H54 (cell line): Measurements from ENCODE around the gene RTN4R.
A peak's percentile ranks its signal among the peaks of the same experiment; 100 is the strongest.

Experiments
- DNase-seq: peaks from one replicate; pipeline ENCODE4 v3.0.0; 2011; ENCODE audit warnings: low spot score, mixed read lengths; ENCODE audit not compliant: insufficient read length
- FAIRE-seq: peaks from 3 replicates; lab custom pipeline; 2011; peaks lifted over from hg19 to GRCh38; lab: Jason Lieb, UNC
- POLR2A ChIP-seq: IDR thresholded peaks from 2 replicates; pipeline ENCODE4 v1.6.1; 2011; ENCODE audit warnings: low read depth, mild to moderate bottlenecking, low read length

Gene RTN4R

GRCh38 chr22:20224917-20225692, 43.0 kb downstream of the RTN4R start:
- DNase-seq (no peak), FAIRE-seq (no peak)
- TF ChIP-seq POLR2A: 0 out of 2 replicates have a peak, but pooled peaks have one; percentile 1

- FAIRE-seq (no peak), DNase-seq (no peak)
- no peak for TF ChIP-seq POLR2A
Measured at GRCh38 chr22:20224256-20224626, 43.9 kb downstream of the RTN4R start.

GRCh38 chr22:20223421-20224255, 44.5 kb downstream of the RTN4R start:
- no peak for DNase-seq
- FAIRE-seq: no peak
- no peak for TF ChIP-seq POLR2A

- FAIRE-seq (no peak), DNase-seq (no peak)
- no peak for TF ChIP-seq POLR2A
Measured at GRCh38 chr22:20222764-20223420, 45.2 kb downstream of the RTN4R start.

- FAIRE-seq (no peak), DNase-seq (no peak)
- TF ChIP-seq POLR2A: no peak
Measured at GRCh38 chr22:20221421-20222340, 46.4 kb downstream of the RTN4R start.

GRCh38 chr22:20220629-20221026, 47.5 kb downstream of the RTN4R start:
- no peak for FAIRE-seq
- DNase-seq: no peak
- no peak for TF ChIP-seq POLR2A

- DNase-seq: no peak
- TF ChIP-seq POLR2A: no peak
- FAIRE-seq: no peak
Measured at GRCh38 chr22:20219667-20220628, 48.2 kb downstream of the RTN4R start.

GRCh38 chr22:20218987-20219386, 49.1 kb downstream of the RTN4R start:
- FAIRE-seq: no peak
- TF ChIP-seq POLR2A: no peak

GRCh38 chr22:20218326-20218872, 49.7 kb downstream of the RTN4R start:
- FAIRE-seq (no peak), DNase-seq (no peak)
- no peak for TF ChIP-seq POLR2A

More at GRCh38 chr22:20218987-20219386, 49.1 kb downstream of the RTN4R start:
- DNase-seq: no peak

- FAIRE-seq (no peak), DNase-seq (no peak)
Measured at GRCh38 chr22:20217563-20217962, 50.6 kb downstream of the RTN4R start.

GRCh38 chr22:20216863-20217499, 51.1 kb downstream of the RTN4R start:
- no peak for FAIRE-seq
- TF ChIP-seq POLR2A: no peak
- no peak for DNase-seq

More at GRCh38 chr22:20217563-20217962, 50.6 kb downstream of the RTN4R start:
- no peak for TF ChIP-seq POLR2A
